Skeletal muscle tissue (tissue), 4 donors: ENCODE data around the gene GRM2. TPM values are rescaled to one million over a fixed set of nuclear protein-coding genes. Genes with fewer than 3 reads are reported as not detected.

Experiments used
- H3K27ac ChIP-seq: one replicate; pipeline ENCODE4 v1.7.0; 2013; ENCODE audit warnings: mild to moderate bottlenecking, low read depth, low read length, inconsistent platforms
- H3K27me3 ChIP-seq, 3 donors: one replicate each; pipeline ENCODE4 v1.7.0; 2013; ENCODE audit warnings: low read length in 3 of 3; ENCODE audit not compliant: control insufficient read depth in 3 of 3, insufficient read depth in 3 of 3
- H3K36me3 ChIP-seq, 3 donors: one replicate each; pipeline ENCODE4 v1.7.0; 2013; ENCODE audit warnings: low read length in 3 of 3; ENCODE audit not compliant: control insufficient read depth in 3 of 3, insufficient read depth in 3 of 3
- H3K4me1 ChIP-seq, 3 donors: one replicate each; pipeline ENCODE4 v1.7.0; 2013; ENCODE audit warnings: low read length in 3 of 3, mild to moderate bottlenecking in 3 of 3; ENCODE audit not compliant: control insufficient read depth in 3 of 3, insufficient read depth in 3 of 3
- H3K4me3 ChIP-seq, 3 donors: one replicate each; pipeline ENCODE4 v1.7.0; 2013; ENCODE audit warnings: low read length in 3 of 3
- H3K9ac ChIP-seq, 3 donors: one replicate each; pipeline ENCODE4 v1.7.0; 2013; ENCODE audit warnings: low read length in 3 of 3, mild to moderate bottlenecking in 3 of 3, moderate library complexity in 2 of 3, low read depth in 1 of 3
- H3K9me3 ChIP-seq, 3 donors: one replicate each; pipeline ENCODE4 v1.7.0; 2013; ENCODE audit warnings: low read length in 3 of 3; ENCODE audit not compliant: control insufficient read depth in 3 of 3
- total RNA-seq: library from RNA; depleted of rRNA; stranded (reverse); fragments of >200 nt; gene quantifications from one replicate; pipeline ENCODE4 v1.2.3, GENCODE V29; 2014
- donor health status: Osteomylitis.

The GRM2 gene
- total RNA-seq, 1 donor from 2014 or later, result not detected

- peak overlapping the region in 1 of 3 donors; percentile 16 for H3K9ac ChIP-seq
- H3K4me3 ChIP-seq, result no peak overlapping the region
- no peaks in the 10 kb centered on the region for H3K9me3 ChIP-seq
- H3K27ac ChIP-seq, result no peak overlapping the region
- peaks cover 29 to 55% (median 51%) of the 10 kb centered on the region in 3 donors for H3K4me1 ChIP-seq
- H3K36me3 ChIP-seq, result peaks cover 19 to 47% (median 46%) of the 10 kb centered on the region in 3 donors
- H3K27me3 ChIP-seq, result no peaks in the 10 kb centered on the region
Measured at GRCh38 chr3:51679777-51680176, 27.1 kb upstream of the GRM2 start.

- Histone ChIP-seq H3K9me3 (no peaks in the 10 kb centered on the region), H3K27me3 (no peaks in the 10 kb centered on the region), H3K27ac (peak overlapping the region; percentile 22), H3K4me1 (peaks cover 29 to 55% (median 52%) of the 10 kb centered on the region in 3 donors), H3K4me3 (no peak overlapping the region), H3K9ac (peak overlapping the region in 2 of 3 donors; percentile 27 to 45), H3K36me3 (peaks cover 23 to 47% (median 45%) of the 10 kb centered on the region in 3 donors)
Measured at GRCh38 chr3:51680196-51680595, 26.7 kb upstream of the GRM2 start.

- H3K4me1 ChIP-seq, result peaks cover 29 to 53% (median 52%) of the 10 kb centered on the region in 3 donors
- H3K4me3 ChIP-seq, result no peak overlapping the region
- no peaks in the 10 kb centered on the region for H3K27me3 ChIP-seq
- H3K9me3 ChIP-seq, result no peaks in the 10 kb centered on the region
- peak overlapping the region; percentile 22 for H3K27ac ChIP-seq
- peak overlapping the region in 1 of 3 donors; percentile 45 for H3K9ac ChIP-seq
- peaks cover 29 to 47% (median 45%) of the 10 kb centered on the region in 3 donors for H3K36me3 ChIP-seq
Measured at GRCh38 chr3:51680663-51681230, 26.1 kb upstream of the GRM2 start.

GRCh38 chr3:51681453-51681852 lies 25.4 kb upstream of the GRM2 start:
- H3K9ac ChIP-seq, result no peak overlapping the region
- no peak overlapping the region for H3K27ac ChIP-seq
- peaks cover 35 to 57% (median 52%) of the 10 kb centered on the region in 3 donors for H3K4me1 ChIP-seq
- H3K27me3 ChIP-seq, result no peaks in the 10 kb centered on the region
- no peaks in the 10 kb centered on the region for H3K9me3 ChIP-seq
- peaks cover 33 to 44% (median 41%) of the 10 kb centered on the region in 3 donors for H3K36me3 ChIP-seq
- H3K4me3 ChIP-seq, result no peak overlapping the region

GRCh38 chr3:51682079-51682478 lies 24.8 kb upstream of the GRM2 start:
- Histone ChIP-seq H3K9ac (no peak overlapping the region), H3K4me3 (no peak overlapping the region), H3K4me1 (peaks cover 41 to 63% (median 58%) of the 10 kb centered on the region in 3 donors), H3K27me3 (no peaks in the 10 kb centered on the region), H3K9me3 (no peaks in the 10 kb centered on the region), H3K27ac (no peak overlapping the region), H3K36me3 (peaks cover 27 to 40% (median 39%) of the 10 kb centered on the region in 3 donors)

GRCh38 chr3:51682526-51682925 lies 24.3 kb upstream of the GRM2 start:
- H3K27ac ChIP-seq, result no peak overlapping the region
- H3K9ac ChIP-seq, result no peak overlapping the region
- no peaks in the 10 kb centered on the region for H3K9me3 ChIP-seq
- H3K4me3 ChIP-seq, result no peak overlapping the region
- peaks cover 23 to 35% (median 35%) of the 10 kb centered on the region in 3 donors for H3K36me3 ChIP-seq
- no peaks in the 10 kb centered on the region for H3K27me3 ChIP-seq
- peaks cover 45 to 67% (median 62%) of the 10 kb centered on the region in 3 donors for H3K4me1 ChIP-seq

GRCh38 chr3:51683566-51683965 lies 23.3 kb upstream of the GRM2 start:
- Histone ChIP-seq H3K9me3 (no peaks in the 10 kb centered on the region), H3K27ac (no peak overlapping the region), H3K9ac (peak overlapping the region in 1 of 3 donors; percentile 11), H3K4me1 (peaks cover 50 to 73% (median 65%) of the 10 kb centered on the region in 3 donors), H3K36me3 (peaks cover 26 to 39% (median 37%) of the 10 kb centered on the region in 3 donors), H3K27me3 (no peaks in the 10 kb centered on the region), H3K4me3 (no peak overlapping the region)

- no peaks in the 10 kb centered on the region for H3K27me3 ChIP-seq
- peak overlapping the region; percentile 12 to 32 (median 25) for H3K9ac ChIP-seq
- peaks cover 56 to 76% (median 69%) of the 10 kb centered on the region in 3 donors for H3K4me1 ChIP-seq
- H3K9me3 ChIP-seq, result no peaks in the 10 kb centered on the region
- H3K4me3 ChIP-seq, result no peak overlapping the region
- H3K36me3 ChIP-seq, result peaks cover 26 to 35% (median 33%) of the 10 kb centered on the region in 3 donors
- H3K27ac ChIP-seq, result peak overlapping the region; percentile 87
Measured at GRCh38 chr3:51684971-51685751, 21.7 kb upstream of the GRM2 start.

GRCh38 chr3:51686056-51686455 lies 20.8 kb upstream of the GRM2 start:
- Histone ChIP-seq H3K27ac (peak overlapping the region; percentile 87), H3K4me3 (no peak overlapping the region), H3K36me3 (peaks cover 28 to 35% (median 35%) of the 10 kb centered on the region in 3 donors), H3K9ac (peak overlapping the region; percentile 32 to 72 (median 57)), H3K9me3 (no peaks in the 10 kb centered on the region), H3K4me1 (peaks cover 52 to 72% (median 69%) of the 10 kb centered on the region in 3 donors), H3K27me3 (no peaks in the 10 kb centered on the region)
